Smooth muscle cell (in vitro differentiated cells): Measurements from ENCODE around the gene KIF1B. TPM values are rescaled to one million over a fixed set of nuclear protein-coding genes. Genes with fewer than 3 reads are reported as not detected.

ENCODE experiments used
- DNase-seq: peaks from one replicate; lab custom pipeline; 2025; ENCODE audit not compliant: unreplicated experiment; lab: John Stamatoyannopoulos, UW
- H2AFZ ChIP-seq: fragments of 200-600 bp; sonication (generic); 2 replicates; pipeline ENCODE4 v1.6.0; 2016; ENCODE audit warnings: antibody characterized with exemption, low read depth, mild to moderate bottlenecking
- H3F3A ChIP-seq: fragments of 200-600 bp; sonication (generic); 2 replicates; pipeline ENCODE4 v1.6.0; 2017; ENCODE audit warnings: antibody characterized with exemption, low read depth
- H3K27ac ChIP-seq: fragments of 200-600 bp; sonication (generic); 2 replicates; pipeline ENCODE4 v1.5.1; 2016; ENCODE audit warnings: low read depth, mild to moderate bottlenecking
- H3K27me3 ChIP-seq: fragments of 200-600 bp; sonication (generic); 2 replicates; pipeline ENCODE4 v1.6.1; 2016; ENCODE audit warnings: low read depth, mild to moderate bottlenecking
- H3K36me3 ChIP-seq: fragments of 200-600 bp; sonication (generic); 2 replicates; pipeline ENCODE4 v1.5.1; 2016; ENCODE audit warnings: low read depth
- H3K4me1 ChIP-seq: fragments of 200-600 bp; sonication (generic); 2 replicates; pipeline ENCODE4 v1.5.1; 2016; ENCODE audit warnings: low read depth
- H3K4me2 ChIP-seq: fragments of 200-600 bp; sonication (generic); 2 replicates; pipeline ENCODE4 v1.6.0; 2016; ENCODE audit warnings: mild to moderate bottlenecking
- H3K4me3 ChIP-seq: fragments of 200-600 bp; sonication (generic); 2 replicates; pipeline ENCODE4 v1.5.1; 2016; ENCODE audit warnings: mild to moderate bottlenecking
- H3K79me2 ChIP-seq: fragments of 200-600 bp; sonication (generic); 2 replicates; pipeline ENCODE4 v1.6.0; 2016; ENCODE audit warnings: low read depth, mild to moderate bottlenecking
- H3K9ac ChIP-seq: fragments of 200-600 bp; sonication (generic); 2 replicates; pipeline ENCODE4 v1.6.0; 2016; ENCODE audit warnings: low read depth
- H3K9me3 ChIP-seq: fragments of 200-600 bp; sonication (generic); replicated peaks from 2 replicates; pipeline ENCODE4 v1.5.1; 2016; ENCODE audit warnings: low read depth
- H4K20me1 ChIP-seq: fragments of 200-600 bp; sonication (generic); 2 replicates; pipeline ENCODE4 v1.6.0; 2016; ENCODE audit warnings: low read depth
- WGBS: methylation state at CpG from one replicate; pipeline ENCODE4 v1.1.7; 2016; ENCODE audit warnings: low lambda C conversion rate; 5-methylcytosine and 5-hydroxymethylcytosine counted together
- polyA plus RNA-seq: library from polyadenylated mRNA; unstranded; fragments of >200 nt; fragmentation: Nextera tagmentation; extraction: Ambion mirVana; gene quantifications from 2 replicates; pipeline ENCODE4 v1.2.1, GENCODE V29; 2016
- total RNA-seq: library from RNA; depleted of rRNA; stranded (reverse); fragments of >200 nt; gene quantifications from 2 replicates; pipeline ENCODE4 v1.2.3, GENCODE V29; 2014
- TF ChIP-seq, protein P1 (sequence below): fragments of 200-600 bp; sonication (generic); IDR thresholded peaks from 2 replicates; pipeline ENCODE4 v1.5.1; 2017; ENCODE audit warnings: borderline replicate concordance, mild to moderate bottlenecking, antibody characterized with exemption; ENCODE audit not compliant: insufficient read depth, poor library complexity, severe bottlenecking

Gene KIF1B
- total and polyA plus RNA-seq, 2 experiments from 2014 or later = 9.1 to 29.6 TPM

DNA sequence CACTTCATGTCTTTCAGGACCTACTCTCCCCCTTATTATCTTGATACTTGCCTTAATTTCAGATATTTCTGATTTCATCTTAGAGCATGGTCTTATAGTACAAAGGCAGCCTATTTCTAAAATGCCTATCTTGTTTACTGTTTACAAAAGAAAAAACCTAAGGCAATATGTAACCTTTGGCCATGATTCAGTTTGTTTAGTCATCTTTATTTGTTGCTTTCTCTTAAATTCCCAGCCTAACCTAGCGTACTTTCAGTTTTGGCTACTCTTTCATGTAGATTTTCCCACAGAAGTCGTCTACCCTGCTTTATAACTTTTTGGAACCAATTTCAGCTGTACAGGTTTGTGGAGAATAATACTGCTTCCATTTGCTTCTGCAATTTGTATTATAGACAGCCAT, 81.8 kb downstream of the KIF1B start:
- Histone ChIP-seq H2AFZ (no peak overlapping the region), H3K27me3 (no peaks in the 10 kb centered on the region), H3K4me1 (peaks cover 4% of the 10 kb centered on the region), H4K20me1 (peaks cover 6% of the 10 kb centered on the region), H3K9me3 (no peaks in the 10 kb centered on the region), H3K79me2 (no peaks in the 10 kb centered on the region), H3K36me3 (peaks cover 14% of the 10 kb centered on the region), H3K4me3 (no peak overlapping the region), H3K27ac (no peak overlapping the region), H3F3A (no peaks in the 10 kb centered on the region), H3K9ac (no peak overlapping the region), H3K4me2 (no peak overlapping the region)
- TF ChIP-seq, protein P1, sequence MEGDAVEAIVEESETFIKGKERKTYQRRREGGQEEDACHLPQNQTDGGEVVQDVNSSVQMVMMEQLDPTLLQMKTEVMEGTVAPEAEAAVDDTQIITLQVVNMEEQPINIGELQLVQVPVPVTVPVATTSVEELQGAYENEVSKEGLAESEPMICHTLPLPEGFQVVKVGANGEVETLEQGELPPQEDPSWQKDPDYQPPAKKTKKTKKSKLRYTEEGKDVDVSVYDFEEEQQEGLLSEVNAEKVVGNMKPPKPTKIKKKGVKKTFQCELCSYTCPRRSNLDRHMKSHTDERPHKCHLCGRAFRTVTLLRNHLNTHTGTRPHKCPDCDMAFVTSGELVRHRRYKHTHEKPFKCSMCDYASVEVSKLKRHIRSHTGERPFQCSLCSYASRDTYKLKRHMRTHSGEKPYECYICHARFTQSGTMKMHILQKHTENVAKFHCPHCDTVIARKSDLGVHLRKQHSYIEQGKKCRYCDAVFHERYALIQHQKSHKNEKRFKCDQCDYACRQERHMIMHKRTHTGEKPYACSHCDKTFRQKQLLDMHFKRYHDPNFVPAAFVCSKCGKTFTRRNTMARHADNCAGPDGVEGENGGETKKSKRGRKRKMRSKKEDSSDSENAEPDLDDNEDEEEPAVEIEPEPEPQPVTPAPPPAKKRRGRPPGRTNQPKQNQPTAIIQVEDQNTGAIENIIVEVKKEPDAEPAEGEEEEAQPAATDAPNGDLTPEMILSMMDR = no peak
- no peak for DNase-seq
- 88% methylated on average over 2 of the region's 2 CpGs for WGBS

DNA sequence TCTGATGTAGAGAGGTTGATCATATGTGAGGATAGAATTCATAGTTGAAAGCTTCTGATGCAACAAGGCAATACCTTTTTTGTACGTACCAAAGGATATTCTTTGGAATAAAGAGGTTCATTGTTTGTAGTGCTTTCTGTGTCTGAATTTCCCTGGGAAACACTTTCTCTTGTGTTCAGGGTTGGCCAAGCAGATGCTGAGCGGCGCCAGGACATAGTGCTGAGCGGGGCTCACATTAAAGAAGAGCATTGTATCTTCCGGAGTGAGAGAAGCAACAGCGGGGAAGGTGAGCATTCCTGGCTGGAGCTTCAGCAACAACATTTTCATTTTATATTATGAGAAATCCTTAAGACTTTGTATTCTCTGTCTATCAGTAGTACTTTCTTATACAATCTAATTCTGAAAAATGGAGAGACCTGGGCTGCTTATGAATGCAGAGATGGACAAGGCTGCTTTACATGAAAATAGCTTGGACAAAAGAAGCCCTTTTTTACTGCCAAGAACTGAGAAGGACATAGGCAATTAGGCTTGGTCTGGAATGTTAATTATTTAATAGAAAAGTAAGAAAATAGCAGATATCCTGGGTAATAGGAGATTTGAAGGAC, 85.2 kb downstream of the KIF1B start:
- no peak for DNase-seq
- no peaks in the 10 kb centered on the region for H3K9me3 ChIP-seq

DNA sequence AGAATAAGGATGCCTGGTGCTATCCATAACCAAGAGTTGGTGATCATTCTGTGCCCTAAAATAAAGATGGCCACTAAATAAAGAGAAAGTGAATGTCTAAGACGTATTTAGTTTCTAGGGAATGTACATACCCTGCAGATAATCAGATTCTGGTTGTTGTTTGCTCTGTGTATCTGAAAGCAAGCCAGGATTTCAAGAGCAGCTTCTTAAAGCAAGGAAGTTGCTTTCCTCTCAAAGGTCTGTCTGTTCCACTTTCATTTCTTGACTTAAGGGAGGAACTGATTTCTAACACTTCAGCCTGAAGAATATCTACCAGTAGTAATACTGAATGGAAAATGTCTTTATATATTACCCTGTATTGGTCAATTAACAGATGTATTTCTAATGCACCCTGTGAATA, 88.8 kb downstream of the KIF1B start:
- Histone ChIP-seq H2AFZ (no peak overlapping the region), H3K4me2 (no peak overlapping the region), H3K27me3 (no peaks in the 10 kb centered on the region), H3K27ac (no peak overlapping the region), H3K9me3 (no peaks in the 10 kb centered on the region), H3K79me2 (peaks cover 4% of the 10 kb centered on the region), H3K9ac (no peak overlapping the region), H3K4me3 (no peak overlapping the region), H3K36me3 (peaks cover 22% of the 10 kb centered on the region), H3F3A (no peaks in the 10 kb centered on the region), H4K20me1 (peaks cover 15% of the 10 kb centered on the region), H3K4me1 (peaks cover 17% of the 10 kb centered on the region)
- TF ChIP-seq, protein P1 = no peak
- DNase-seq = no peak
- 100% methylated on average over 1 of the region's 1 CpG for WGBS

More for the DNA sequence above, 85.2 kb downstream of the KIF1B start:
- 99% methylated on average over 6 of the region's 6 CpGs for WGBS
- no peaks in the 10 kb centered on the region for H3F3A ChIP-seq
- peaks cover 4% of the 10 kb centered on the region for H3K4me1 ChIP-seq
- H4K20me1 ChIP-seq = peaks cover 3% of the 10 kb centered on the region
- H3K27ac ChIP-seq = no peak overlapping the region
- H3K36me3 ChIP-seq = peaks cover 28% of the 10 kb centered on the region
- no peak overlapping the region for H3K9ac ChIP-seq
- no peak overlapping the region for H2AFZ ChIP-seq
- no peak overlapping the region for H3K4me2 ChIP-seq
- H3K79me2 ChIP-seq = peaks cover 4% of the 10 kb centered on the region
- H3K27me3 ChIP-seq = no peaks in the 10 kb centered on the region
- H3K4me3 ChIP-seq = no peak overlapping the region
- TF ChIP-seq, protein P1 = no peak

DNA sequence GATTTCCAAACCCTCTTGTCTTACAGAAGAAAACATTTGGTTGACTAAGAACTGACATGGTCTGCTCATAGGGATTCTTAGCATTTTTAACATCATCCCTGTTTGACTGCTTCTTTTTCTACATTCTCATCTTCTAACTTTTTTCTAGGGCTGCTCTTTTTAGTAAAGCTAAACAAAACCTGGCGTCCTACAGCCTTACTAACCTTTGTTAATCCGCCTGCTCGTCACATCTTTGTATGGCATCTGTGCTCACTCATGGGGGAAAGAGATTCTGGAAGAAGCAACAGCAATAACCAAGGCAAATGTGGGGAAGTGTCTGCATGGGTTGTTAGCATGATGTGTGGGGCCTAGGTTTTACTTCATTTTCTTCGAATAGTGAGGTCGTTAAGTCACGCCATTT, 92.0 kb downstream of the KIF1B start:
- Histone ChIP-seq H3K4me1 (peaks cover 13% of the 10 kb centered on the region), H3K4me3 (no peak overlapping the region), H3K27me3 (no peaks in the 10 kb centered on the region), H4K20me1 (peaks cover 28% of the 10 kb centered on the region), H3K4me2 (no peak overlapping the region), H3K27ac (no peak overlapping the region), H3K9ac (no peak overlapping the region), H3F3A (no peaks in the 10 kb centered on the region), H3K9me3 (no peaks in the 10 kb centered on the region), H3K79me2 (peaks cover 4% of the 10 kb centered on the region), H2AFZ (no peak overlapping the region), H3K36me3 (peaks cover 21% of the 10 kb centered on the region)
- TF ChIP-seq, protein P1 = no peak
- 96% methylated on average over 6 of the region's 6 CpGs for WGBS
- DNase-seq = no peak
